GM19238 (cell line): Measurements from ENCODE around the gene BIRC5.
A peak's percentile ranks its signal among the peaks of the same experiment; 100 is the strongest.

Experiments
- DNase-seq: peaks from one replicate; pipeline ENCODE4 v3.0.0; 2011; ENCODE audit warnings: low spot score; ENCODE audit not compliant: insufficient read length

Gene BIRC5

DNA sequence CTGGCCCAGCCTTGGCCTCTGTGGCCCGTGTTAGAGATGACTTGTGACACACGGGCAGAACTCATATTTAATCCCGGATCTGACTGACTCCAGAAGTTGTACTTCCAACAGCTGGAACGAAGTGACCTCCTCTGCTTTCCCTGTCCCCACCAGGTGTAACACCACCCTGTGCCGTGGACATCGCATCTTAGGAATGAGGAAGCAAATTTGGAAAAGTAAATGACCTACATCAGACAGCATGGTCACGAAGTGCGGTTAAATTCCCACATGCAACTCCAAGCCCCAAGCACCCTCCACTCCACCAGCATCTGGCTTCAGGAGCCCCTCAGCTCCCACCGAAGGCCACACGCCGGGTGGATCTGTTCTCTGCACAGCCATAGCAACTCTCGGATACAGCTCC is 30.1 kb upstream of the BIRC5 start:
- no peak for DNase-seq

DNA sequence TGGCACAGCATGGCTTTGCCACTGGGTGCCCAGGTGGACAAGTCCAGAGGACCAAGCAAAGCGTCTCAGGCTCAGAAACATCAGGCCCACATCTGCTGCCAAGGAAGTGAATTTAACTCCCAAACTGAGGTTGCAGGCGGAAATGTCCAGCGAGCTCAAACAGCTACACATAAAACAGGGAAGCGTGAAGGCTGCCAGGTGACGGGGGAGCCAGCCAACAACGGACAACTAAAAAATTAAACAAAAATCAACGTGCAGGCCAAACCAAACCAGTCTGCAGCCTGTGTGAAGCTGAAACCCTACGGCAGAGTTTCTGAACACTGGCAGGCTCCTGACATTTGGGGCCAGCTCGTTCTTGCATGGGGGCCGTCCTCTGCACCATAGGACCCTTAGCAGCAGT is 29.7 kb upstream of the BIRC5 start:
- DNase-seq: no peak

DNA sequence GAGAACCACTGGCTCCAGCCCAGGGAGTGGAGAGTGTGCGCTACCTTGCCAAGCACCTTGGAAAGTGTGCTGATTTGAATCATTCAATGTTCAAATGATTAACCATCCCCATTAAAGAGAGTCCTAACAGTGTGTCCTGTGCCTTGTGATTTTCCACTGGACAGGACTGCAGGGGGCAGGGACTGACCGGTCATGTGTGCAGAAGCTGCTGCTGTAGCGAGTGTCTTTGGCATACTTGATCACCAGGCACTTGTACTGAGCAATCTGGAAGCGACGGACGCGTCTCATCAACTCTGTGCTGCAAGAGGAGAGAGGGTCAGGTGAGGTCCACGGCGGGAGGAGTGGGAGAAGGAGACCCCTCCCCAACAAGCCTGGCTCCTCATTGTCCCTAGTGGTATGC is 29.2 kb upstream of the BIRC5 start:
- no peak for DNase-seq

DNA sequence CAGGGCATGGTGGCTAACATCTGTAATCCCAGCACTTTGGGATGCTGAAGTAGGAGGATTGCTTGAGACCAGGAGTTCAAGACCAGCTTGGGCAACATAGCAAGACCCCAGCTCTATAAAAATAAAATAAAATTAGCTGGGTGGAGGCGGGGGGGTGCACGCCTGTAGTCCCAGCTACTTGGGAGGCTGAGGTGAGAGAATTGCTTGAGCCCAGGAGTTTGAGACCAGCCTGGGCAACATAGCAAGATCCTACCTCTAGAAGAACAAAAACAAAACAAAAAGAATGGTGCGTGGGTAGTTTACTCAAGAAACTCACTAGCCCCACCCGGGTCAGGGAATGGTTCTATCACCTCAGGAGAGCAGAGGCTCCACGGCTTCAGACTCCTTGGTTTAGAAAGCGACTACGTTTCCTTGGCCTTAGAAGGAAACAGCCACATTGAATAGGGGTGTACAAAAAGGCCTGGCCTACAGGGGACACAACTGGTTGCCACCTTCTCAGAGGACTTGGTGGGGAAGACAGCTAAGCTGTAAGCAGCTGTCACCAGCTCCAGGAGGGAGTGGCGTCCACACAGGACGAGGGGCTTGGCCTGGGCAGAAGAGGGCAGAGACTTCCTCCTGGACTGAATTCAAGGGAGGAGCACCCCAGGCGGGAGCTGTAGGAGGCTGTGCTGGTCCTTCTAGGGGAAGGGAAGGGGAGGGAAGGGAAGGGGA is 27.9 kb upstream of the BIRC5 start:
- no peak for DNase-seq

DNA sequence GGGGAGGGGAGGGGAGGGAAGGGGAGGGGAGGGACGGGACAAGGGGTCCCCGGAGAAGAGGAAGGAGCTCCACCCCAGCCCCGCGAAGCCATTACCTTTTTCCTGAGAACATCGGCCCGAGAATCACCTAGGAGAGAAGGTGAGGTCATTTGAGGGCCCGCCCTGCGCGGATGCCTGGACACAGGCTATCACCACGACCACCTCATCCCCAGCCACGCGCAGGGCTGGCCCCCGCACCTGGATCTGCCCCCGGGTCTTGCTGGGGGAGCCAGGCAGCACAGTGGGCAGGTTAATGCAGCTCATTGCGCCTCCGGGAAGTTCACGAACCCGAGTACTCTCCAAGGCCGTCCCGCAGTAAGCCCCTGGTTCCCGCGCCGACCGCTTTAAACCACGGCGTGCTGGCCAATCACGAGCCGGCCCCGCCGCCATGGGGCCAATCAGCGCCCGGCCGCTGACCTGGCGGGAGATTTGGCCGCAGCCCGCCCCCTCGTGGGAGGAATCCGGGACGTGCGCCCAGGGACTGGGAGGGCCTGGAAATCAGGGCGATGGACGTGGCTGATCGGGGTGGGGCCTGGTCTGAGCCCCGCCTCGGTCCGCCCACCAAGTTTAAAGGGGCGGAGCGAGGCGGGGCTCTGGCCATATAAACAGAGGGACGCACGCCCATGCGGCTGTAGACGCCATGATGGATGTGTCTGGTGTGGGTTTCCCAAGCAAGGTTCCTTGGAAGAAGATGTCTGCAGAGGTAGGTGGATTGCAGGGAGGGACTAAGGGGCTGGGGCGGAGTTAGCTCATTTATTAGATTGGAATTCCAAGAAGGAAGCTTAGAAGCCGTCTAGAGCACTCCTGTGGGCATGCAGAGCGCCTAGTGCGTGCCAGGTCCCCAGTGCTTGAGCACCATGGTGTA is 27.1 kb upstream of the BIRC5 start, which contains the start of the genes AFMID and TK1:
Gene AFMID, plus strand, starts transcription at position 671 of the 904 bp plus-strand sequence. Its CDS starts 9 bp downstream, at position 680.
Gene TK1, minus strand, starts transcription at position 361 of the 904 bp plus-strand sequence. Its CDS starts 58 bp downstream, at position 303.
- DNase-seq: peak; percentile 99

DNA sequence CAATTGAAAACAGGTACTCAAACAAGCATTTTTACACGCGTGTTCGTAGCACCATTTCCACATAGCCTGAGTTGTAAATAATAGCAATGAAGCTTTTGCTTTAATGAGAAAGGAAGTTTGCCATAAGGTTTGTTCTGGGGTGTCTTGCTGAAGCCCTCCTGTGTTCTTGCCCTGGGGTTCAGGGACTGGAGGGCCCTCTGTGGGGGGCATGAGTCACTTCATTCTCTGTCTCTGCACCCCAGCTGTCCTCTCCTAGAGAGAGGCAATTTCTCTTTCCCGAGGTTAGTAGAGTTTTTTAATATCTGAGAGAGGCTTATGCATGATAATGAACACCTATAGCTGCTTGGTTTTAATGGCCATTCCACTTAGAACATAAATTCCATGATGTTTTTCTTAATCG is 17.3 kb upstream of the BIRC5 start:
- DNase-seq: no peak

DNA sequence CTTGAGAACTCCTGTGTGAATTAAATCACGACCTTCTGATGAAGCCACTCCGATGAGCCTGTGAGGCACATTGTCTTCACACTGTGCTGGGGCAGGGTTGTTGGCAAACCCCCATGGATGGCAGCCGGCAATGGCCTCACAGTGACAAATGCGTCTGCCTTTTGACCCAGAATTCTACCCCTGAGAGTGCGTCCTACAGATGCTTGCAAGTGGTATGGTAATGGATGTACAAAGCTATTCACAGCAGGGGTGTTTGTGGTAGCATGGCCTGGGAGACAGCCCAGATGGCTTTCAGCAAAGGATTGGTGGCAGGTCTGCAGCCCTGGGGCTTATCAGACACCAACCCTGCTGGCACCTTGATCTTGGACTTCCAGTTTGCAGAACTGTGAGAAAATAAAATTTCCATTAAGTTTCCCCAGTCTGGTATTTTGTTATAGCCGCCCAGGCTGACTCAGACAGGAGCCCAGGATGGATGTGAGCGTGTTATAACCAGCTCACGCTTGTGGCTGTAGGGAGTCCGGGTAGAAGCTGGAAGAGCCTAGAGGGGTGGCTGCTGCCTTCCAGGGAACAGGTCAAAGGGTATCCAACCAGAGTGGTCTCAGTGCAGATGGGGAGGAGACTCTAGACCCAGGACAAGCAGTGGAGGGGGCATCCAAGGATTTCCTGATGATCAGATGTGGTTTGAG is 16.8 kb upstream of the BIRC5 start:
- no peak for DNase-seq

DNA sequence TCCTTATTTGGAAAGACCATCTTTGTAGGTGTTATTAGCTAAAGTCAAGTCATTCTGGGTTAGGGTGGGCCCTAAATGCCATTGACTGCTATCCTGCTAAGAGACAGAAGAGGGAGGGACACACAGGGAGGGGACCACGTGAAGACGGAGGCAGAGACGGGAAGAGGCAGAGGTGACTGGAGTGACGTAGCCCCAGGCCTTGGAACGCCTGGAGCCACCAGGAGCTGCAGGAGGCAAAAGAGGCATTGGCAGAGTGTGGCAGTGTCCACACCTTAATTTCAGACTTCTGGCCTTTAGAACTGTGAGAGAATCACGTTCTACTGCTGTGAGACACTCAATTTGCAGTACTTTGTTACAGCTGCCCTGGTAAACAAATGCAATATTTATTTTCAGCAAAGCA is 13.6 kb upstream of the BIRC5 start:
- no peak for DNase-seq

DNA sequence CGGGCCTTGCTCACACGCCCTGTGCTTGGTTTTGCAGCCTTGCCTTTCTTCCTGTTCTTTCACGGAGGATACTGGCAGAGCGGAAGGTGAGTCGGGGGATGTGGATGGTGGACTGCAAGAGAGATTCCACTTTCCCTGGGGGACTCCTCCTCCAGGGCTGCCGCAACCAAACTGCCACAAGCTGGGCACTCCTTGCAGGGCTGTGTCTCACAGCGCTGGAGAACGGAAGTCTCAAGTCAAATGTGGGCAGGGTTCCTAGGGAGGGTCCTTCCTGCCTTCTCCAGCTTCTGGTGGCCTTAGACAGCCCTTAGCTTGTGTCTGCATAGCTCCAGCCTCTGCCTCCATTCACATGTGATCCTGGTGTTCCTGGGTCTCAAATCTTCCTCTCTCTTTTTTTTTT is 11.4 kb upstream of the BIRC5 start:
- no peak for DNase-seq

DNA sequence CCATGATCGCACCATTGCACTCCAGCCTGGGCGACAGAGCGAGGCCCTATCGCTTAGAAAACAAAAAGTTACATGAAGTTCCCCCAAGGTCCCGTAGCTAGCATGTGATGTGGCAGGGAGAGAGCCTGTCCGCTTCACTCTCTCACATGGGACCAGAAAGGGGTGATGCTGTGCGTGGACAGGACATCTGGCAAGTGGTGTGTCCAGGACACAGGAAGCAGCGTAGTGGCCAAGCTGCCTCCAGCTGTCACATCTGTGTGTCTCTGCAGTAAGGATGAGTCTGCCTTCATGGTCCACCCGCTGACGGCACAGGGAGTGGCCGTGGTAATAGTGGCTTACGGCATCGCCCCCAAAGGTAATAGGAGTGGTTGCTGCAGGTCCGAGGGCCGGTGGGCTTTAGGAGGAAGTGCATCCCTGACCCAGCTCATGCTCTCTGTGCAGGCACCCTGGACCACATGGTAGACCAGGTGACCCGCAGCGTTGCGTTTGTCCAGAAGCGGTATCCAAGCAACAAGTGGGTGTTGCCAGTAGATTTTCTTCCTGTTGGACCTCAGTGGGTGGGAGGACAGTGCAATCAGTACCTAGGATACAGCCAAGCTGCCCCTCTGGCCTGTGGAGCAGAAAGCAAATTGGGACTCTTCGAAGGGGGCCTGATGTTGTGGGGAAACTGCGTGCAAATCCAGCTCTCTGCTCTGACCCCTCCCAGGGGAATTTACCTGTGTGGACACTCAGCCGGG is 9.5 kb upstream of the BIRC5 start:
- DNase-seq: no peak

DNA sequence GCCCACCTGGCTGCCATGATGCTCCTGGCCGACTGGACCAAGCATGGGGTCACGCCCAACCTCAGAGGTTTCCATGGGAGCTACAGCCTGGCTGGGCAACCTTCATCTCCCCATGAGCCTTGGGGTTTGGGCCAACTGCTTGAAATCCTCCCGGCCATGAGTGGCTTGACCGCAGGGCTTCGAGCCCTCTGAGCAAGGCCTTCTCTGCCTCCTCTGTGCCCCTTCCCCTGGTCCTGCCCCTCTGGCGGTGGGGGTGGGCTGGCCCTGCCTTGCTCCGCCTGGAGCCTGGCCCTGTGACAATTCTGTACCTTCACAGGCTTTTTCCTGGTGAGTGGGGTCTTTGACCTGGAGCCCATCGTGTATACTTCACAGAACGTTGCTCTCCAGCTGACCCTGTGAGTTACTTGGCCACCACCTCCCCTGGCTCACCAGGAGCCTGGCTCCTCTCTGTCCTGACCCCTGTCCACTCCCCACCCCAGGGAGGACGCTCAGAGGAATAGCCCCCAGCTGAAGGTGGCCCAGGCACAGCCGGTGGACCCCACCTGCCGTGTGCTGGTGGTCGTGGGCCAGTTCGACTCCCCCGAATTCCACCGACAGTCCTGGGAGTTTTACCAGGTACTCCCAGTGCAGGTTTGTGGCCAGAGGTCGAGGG is 8.8 kb upstream of the BIRC5 start:
- DNase-seq: no peak

DNA sequence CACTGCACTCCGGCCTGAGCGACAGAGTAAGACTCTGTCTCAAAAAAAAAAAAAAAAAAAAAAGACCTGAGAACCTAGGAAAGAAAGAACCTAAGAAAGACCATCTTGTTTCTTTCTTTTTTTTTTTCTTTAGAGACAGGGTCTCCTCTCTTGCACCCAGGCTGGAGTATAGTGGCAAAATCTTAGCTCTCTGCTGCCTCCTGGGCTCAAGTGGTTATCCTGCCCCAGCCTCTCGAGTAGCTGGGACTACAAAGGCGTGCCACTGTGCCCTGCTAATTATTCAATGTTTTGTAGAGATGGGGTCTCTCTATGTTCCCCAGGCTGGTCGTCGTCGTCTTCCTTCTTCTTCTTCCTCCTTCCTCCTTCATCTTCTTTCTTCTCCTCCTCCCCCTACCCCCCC is 7.8 kb upstream of the BIRC5 start:
- DNase-seq: no peak

DNA sequence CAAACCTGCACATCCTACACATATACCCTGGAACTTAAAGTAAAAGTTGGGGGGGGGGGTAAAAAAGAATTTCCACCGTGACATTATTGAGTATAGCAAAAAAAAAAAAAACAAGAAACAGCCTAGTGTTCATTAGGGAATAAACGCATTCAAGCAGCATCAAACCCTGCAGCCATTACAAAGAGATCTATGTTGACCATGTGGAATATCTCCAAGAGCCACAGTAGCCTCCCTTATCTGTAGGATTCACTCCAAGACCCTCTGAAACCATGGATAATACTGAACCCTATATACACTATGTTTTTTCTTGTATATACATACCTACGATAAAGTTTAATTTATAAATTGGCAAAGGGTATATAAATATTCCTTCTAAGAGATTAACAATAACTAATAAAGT is 5.6 kb upstream of the BIRC5 start:
- DNase-seq: no peak

DNA sequence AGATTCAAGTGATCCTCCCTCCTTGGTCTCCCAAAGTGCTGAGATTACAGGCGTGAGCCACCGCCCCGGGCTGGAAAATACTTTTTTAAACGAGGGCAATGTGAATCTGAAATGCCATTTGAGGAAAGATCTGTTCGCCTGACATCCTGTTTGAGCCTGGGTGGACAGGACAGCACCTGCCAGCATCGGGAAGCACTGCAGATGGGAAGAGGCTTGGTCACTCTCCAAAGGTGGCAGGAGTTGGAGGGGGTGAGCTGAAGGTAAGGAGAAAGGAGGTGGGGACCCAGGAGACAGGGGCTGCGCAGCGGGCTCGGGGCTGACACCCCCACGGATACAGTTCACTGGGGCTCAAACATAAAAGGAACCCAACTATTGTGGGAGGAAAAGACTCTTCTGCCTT is 3.9 kb upstream of the BIRC5 start:
- DNase-seq: no peak

DNA sequence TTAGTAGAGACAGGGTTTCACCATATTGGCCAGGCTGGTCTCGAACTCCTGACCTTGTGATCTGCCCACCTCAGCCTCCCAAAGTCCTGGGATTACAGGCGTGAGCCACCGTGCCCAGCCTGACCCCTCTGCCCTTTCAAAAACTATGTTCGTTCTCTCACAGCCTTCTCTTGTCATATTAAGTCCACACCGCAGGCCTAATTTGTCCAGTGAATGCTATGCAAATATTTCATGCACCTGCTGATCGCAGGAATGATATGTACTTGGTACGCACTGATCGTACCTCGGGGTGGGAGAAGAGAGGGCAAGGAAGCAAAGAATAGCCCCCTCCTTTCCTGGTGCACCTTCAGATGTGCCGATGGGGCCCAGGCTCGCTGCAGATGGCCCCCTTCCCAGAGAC is 3.0 kb upstream of the BIRC5 start:
- no peak for DNase-seq

DNA sequence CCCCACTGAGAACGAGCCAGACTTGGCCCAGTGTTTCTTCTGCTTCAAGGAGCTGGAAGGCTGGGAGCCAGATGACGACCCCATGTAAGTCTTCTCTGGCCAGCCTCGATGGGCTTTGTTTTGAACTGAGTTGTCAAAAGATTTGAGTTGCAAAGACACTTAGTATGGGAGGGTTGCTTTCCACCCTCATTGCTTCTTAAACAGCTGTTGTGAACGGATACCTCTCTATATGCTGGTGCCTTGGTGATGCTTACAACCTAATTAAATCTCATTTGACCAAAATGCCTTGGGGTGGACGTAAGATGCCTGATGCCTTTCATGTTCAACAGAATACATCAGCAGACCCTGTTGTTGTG is 631 bp downstream of the BIRC5 start:
- no peak for DNase-seq

DNA sequence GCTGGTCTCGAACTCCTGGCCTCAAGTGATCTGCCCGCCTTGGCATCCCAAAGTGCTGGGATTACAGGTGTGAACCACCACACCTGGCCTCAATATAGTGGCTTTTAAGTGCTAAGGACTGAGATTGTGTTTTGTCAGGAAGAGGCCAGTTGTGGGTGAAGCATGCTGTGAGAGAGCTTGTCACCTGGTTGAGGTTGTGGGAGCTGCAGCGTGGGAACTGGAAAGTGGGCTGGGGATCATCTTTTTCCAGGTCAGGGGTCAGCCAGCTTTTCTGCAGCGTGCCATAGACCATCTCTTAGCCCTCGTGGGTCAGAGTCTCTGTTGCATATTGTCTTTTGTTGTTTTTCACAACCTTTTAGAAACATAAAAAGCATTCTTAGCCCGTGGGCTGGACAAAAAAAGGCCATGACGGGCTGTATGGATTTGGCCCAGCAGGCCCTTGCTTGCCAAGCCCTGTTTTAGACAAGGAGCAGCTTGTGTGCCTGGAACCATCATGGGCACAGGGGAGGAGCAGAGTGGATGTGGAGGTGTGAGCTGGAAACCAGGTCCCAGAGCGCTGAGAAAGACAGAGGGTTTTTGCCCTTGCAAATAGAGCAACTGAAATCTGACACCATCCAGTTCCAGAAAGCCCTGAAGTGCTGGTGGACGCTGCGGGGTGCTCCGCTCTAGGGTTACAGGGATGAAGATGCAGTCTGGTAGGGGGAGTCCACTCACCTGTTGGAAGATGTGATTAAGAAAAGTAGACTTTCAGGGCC is 5.5 kb downstream of the BIRC5 start:
- DNase-seq: no peak

DNA sequence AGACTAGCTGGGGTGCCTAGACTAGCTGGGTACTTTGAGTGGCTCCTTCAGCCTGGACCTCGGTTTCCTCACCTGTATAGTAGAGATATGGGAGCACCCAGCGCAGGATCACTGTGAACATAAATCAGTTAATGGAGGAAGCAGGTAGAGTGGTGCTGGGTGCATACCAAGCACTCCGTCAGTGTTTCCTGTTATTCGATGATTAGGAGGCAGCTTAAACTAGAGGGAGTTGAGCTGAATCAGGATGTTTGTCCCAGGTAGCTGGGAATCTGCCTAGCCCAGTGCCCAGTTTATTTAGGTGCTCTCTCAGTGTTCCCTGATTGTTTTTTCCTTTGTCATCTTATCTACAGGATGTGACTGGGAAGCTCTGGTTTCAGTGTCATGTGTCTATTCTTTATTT is 9.0 kb downstream of the BIRC5 start:
- no peak for DNase-seq

DNA sequence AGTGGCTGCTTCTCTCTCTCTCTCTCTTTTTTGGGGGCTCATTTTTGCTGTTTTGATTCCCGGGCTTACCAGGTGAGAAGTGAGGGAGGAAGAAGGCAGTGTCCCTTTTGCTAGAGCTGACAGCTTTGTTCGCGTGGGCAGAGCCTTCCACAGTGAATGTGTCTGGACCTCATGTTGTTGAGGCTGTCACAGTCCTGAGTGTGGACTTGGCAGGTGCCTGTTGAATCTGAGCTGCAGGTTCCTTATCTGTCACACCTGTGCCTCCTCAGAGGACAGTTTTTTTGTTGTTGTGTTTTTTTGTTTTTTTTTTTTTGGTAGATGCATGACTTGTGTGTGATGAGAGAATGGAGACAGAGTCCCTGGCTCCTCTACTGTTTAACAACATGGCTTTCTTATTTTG is 9.7 kb downstream of the BIRC5 start:
- DNase-seq: no peak
